NCI-H1694 (cell line): ENCODE measurements around the gene GPD1.
A peak's percentile ranks its signal among the peaks of the same experiment; 100 is the strongest.

Experiments
- DNase-seq: peaks from one replicate; lab custom pipeline; 2025; lab: John Stamatoyannopoulos, UW

The GPD1 gene

DNA sequence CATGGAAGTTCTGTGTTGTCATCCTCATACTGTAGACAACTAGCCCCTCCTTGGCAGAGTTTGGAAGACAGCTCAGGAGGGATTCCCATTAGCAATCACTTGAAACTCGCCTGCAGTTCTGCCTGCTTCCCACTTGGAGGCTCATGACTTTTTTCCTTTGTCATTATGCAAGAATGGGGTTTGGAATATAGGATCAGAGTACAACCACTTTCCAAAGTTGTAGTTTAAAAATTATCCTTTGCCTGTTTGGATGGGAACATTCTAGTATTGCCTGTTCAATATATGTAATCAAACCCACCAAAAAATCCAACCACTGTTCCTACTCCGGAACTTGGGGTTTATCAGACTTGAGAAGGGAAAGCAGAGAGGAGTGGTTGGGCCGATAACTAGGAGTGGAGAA, 2.1 kb upstream of the GPD1 start:
- DNase-seq, result no peak

DNA sequence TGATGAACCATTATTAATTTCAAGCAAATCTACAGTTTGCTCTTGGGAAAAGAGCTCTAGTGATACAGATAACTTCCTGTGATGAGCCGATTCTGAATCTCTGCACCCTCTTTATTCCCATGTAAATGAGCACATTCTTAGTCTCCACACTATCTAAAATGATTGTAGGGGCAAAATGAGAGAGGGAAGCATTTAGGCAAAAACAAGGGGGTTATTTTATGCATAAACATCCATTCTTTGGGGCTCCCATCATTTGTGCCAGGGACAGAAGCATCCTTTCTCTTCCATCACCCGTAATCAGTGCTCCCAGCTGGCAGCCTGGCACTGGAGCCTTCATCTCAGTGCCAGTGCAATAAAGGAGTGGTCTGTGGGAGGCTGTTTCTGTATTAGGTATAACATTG, 1.7 kb upstream of the GPD1 start:
- no peak for DNase-seq

DNA sequence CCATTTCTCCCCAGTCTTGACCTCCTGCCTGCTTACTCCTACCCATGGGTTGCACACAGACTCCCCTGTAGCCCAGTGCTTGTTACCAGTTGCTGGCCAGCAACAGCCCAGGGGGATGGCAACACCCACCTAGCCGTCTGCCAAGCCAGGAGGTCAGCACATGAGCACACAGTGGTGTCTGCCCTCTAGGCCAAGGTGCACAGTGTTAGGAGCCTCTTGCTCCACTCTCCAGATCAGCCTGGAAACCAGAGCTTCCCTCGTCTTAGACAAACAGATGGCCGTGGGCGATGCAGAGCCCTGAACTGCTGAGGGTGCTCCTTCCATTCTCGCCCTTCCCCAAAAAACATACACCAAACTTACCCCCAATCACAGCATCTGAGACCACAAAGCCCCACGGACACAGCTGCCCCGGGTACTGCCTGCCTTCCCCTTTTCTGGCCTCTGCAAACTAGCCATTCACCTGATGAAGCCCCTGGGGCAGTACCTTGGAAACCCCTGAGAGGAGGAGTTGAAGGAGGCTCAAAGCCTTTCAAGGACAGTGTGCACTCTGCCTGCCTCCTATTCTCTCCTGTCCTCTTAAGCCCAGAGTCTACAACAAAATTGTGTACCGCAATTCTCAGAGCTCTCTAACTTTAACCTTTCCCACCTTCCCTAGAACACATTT, 1.0 kb upstream of the GPD1 start:
- DNase-seq, result no peak

DNA sequence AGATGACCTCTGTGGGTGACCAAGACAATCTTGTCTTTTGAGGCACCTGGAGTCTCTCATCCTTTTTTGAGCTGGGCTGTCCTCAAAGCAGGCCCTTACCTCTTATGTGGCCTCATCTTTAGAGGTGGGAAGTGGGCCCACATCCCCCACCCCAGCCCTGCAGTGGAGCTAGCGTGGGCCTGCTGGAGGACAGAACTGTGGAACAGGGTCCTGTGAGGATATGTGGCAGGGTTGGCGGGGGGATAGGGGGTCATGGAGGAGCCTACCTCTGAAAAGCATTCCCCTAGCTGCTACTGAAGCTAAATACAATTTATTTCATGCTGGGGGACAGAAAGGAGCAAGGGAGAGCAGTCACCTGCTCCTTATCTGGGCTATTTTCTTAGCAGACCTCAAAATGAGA, 457 bp upstream of the GPD1 start:
- DNase-seq, result no peak

- no peak for DNase-seq
Measured at GRCh38 chr12:50104417-50105366, 884 bp downstream of the GPD1 start.

GRCh38 chr12:50105913-50106450, 2.2 kb downstream of the GPD1 start:
- no peak for DNase-seq

DNA sequence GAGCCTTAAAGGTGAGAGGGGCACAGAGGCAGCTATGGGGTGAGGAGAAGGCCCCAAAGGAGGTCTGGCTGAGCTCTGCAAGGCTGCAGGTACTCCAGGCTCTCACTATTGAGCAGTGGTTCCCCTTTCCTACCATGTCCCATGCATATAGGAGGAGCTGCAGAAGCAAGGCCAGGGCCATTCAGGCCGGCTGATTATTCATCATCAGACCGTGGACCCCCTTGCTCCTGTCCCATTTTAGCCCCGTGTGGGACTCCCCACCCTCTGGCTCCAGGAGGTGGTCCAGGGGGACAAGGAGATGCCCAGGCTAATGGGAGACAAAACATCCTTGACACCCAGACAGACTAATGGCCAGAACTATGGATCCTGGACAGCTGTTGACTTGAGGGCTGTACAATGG, 3.1 kb downstream of the GPD1 start:
- no peak for DNase-seq

DNA sequence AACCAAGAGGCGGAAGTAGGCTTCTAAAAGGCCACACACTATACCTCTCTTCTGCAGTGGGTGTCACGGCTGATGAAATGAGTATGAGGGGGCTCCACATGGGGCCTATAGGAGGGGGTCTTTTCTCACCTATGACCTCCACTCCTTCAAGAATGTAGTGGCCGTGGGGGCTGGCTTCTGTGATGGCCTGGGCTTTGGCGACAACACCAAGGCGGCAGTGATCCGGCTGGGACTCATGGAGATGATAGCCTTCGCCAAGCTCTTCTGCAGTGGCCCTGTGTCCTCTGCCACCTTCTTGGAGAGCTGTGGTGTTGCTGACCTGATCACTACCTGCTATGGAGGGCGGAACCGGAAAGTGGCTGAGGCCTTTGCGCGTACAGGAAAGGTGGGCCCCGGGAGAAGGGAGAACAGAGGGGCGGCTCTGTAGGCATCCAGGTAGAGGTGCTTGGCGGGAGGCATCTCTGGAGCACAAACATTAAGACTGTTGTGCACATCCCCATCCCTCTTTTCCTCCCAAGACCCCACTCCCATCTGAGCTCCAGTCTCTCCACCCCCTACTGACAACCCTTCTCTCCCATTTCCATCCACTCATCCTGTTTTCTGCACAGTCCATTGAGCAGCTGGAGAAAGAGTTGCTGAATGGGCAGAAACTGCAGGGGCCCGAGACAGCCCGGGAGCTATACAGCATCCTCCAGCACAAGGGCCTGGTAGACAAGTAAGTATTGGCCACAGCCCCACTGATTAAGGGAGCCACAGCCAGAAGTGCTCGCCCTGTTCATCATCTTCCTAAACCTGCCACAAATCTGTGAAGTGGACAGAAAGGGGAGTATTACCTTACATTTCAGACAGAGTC, 3.8 kb downstream of the GPD1 start:
- no peak for DNase-seq

- no peak for DNase-seq
Measured at GRCh38 chr12:50109319-50109718, 5.5 kb downstream of the GPD1 start.

- DNase-seq, result no peak
Measured at GRCh38 chr12:50110127-50110761, 6.4 kb downstream of the GPD1 start.

DNA sequence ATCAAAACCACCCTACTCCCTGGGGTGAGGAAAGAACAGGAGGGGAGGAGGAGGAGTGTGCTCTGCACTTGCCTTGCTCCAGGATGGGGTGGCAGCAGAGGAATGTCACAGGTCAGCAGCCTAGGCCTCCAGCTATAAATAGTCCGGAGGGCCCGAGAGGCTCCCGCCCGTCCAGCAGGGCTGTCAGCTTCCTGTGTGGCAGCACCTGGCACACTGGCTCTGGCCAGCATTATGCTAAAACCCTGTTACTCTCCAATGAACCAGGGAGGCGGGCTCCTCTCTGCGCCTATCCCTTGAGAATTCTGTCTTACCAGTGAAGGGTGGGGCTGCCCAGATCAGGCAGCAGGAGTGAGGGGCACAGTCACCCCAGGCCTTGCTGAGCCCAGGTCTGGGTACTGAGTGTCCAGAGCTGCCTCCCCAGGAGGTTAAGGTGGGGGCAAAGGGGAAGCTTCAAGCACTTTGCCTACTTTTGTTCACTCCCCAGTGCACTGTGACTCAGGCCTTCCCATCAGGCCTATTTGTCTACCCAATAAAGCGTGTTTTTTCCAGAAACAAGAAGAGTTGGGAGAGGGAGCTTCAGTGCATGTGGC, 7.0 kb downstream of the GPD1 start:
- no peak for DNase-seq

GRCh38 chr12:50111395-50111692, 7.5 kb downstream of the GPD1 start:
- no peak for DNase-seq

GRCh38 chr12:50111693-50112455, 8.1 kb downstream of the GPD1 start, which contains the start of gene COX14:
Gene COX14, plus strand, starts transcription at chr12:50112236. Its CDS starts 7,808 bp downstream, at chr12:50120044.
- peak; percentile 98 for DNase-seq

DNA sequence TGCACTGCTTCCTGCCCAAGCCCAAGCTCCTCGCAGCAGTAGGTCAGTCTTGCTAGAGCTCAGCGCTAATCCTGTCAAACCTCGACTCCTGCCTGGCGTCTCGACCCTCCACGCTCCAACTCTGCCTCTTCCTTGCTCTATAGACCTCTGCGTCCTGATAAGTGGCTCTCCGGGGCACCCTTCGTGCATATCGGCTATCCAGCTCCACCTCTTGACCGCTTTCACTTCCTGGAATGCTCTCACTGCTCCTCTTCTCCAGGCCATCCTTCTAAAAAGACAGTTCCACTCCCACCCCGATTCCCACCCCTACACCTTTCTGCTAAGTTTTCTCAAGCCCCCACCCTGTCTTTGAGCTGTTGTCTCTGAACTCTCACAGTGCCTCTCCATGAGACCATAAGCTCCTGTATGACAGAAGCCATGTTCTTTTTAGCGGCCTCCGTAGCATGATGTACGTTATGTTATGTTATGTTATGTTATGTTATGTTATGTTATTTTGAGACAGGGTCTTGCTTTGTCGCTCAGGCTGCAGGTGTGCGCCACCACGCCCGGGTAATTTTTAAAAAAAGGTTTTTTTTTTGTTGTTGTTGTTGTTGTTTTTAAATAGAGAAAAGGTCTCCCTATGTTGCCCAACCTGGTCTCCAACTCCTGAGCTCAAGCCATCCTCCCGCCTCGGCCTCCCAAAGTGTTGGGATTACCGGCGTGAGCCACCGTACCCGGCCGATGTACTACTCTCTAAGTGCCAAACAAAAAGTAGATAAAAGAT, 8.8 kb downstream of the GPD1 start:
- DNase-seq, result no peak

DNA sequence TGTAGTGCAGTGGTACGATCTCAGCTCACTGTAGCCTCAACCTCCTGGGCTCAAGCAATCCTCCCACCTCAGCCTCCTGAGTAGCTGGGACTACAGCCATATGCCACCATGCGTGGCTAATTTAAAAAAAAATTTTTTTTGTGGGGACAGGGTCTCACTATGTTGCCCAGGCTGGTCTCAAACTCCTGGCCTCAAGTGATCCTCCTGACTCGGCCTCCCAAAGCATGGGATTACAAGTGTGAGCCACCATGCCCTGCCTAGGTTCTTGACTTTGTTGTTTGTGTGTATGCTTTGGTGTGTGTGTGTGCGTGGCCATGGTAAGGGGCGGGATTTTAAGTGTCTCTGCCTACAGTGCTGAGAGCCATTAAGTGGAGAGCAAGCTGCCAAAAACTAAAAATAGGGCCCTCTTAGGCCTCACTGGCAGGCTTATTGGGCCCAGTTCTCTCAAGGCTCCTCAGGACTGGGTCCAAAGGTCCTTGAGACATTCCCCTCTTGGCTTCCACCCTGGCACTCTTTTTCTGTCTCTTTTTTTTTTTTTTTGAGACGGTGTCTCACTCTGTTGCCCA, 13.3 kb downstream of the GPD1 start:
- DNase-seq, result no peak

DNA sequence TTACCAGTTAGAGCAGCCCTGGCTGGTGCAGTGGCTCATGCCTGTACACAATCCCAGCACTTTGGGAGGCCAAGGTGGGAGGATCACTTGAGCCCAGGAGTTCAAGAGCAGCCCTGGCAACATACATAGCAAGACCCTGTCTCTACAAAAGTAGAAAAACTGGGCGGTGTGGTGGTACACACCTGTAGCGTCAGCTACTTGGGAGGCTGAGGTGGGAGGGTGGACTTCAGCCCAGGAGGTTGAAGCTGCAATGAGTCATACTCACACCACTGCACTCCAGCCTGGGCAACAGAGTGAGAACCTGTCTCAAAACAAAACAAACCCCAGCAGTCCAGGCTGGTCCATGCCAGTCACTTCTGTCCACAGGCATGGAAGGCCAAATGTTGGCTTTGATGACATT, 15.6 kb downstream of the GPD1 start:
- no peak for DNase-seq

DNA sequence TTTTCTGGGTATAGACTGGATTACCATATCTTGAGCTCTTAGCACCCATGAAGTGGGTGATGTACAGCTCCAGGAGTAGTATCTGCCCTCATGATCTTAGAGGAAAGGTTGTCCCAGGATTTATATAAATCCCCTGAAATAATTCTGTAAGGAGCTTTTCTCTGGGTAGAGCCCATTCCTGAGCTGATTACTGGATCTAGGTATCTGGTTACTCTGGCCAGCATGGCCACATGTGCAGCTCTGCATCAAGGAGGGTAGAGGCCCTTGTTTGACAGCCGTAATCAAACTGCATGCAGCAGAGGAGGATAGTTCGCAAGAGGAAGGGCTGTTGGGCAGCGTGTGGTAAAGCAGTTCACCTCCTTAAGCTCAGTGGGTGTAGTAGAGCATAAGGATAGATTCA, 16.7 kb downstream of the GPD1 start:
- DNase-seq, result no peak

- DNase-seq, result no peak
Measured at GRCh38 chr12:50120953-50121352, 17.1 kb downstream of the GPD1 start.

DNA sequence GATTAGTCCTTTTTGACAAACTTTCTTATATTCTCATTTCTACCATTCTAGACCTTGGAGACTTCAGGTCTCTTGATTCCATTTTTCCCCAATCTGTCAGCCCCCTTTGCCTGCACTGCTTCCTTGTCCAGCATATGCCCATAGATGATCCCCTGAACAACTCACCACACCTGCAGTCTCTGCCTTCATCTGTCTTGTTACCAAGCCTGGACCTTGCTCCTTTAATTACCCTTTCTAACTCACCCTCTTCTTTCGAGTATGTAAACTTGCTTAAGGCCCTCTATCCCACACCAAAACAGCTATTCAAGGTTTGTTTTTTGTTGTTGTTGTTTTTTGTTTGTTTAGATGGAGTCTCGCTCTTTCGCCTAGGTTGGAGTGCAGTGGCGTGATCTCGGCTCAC, 17.8 kb downstream of the GPD1 start:
- no peak for DNase-seq

DNA sequence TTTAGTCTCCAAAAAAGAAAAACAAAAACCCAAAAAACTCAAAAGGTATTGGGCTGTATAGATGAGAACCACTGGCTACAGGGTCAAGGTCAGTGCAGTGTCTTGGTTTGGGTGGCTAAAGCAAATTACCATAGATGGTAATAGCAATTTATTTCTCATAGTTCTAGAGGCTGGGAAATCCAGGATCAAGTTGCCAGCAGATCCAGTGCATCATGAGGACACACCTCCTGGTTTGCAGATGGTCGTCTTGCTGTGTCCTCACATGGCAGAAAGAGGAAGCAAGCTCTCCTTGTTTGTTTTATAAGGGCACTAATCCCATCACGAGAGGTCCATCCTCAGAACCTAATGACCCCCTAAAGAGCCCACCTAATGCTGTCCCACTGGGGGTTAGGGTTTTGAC, 19.4 kb downstream of the GPD1 start:
- no peak for DNase-seq
